SK-N-SH treated with all-trans-retinoic acid at 6 μM for 48 hours (cell line): ENCODE measurements around the gene FLT3LG.

Experiments
- ATAC-seq: fragments of 200-7000 bp; cut with Tn5 transposase; 3 replicates; pipeline ENCODE4 v1.9.1; 2020; ENCODE audit warnings: mild to moderate bottlenecking, moderate library complexity
- ARNTL ChIP-seq: fragments of 450-650 bp; formaldehyde crosslinking; IDR thresholded peaks from 2 replicates; pipeline ENCODE4 v1.5.0; 2020; ENCODE audit warnings: low read depth, mild to moderate bottlenecking, moderate library complexity, borderline replicate concordance
- BACH2 ChIP-seq: fragments of 250-450 bp; sonication (Bioruptor Pico); IDR thresholded peaks from 2 replicates; pipeline ENCODE4 v1.9.0; 2021; ENCODE audit warnings: mild to moderate bottlenecking, borderline replicate concordance
- CREB5 ChIP-seq: fragments of 250-450 bp; sonication (Bioruptor Pico); IDR thresholded peaks from 2 replicates; pipeline ENCODE4 v1.5.1; 2020; ENCODE audit warnings: low read depth, mild to moderate bottlenecking, moderate library complexity
- CSRNP3 ChIP-seq: fragments of 250-450 bp; sonication (Bioruptor Pico); IDR thresholded peaks from 2 replicates; pipeline ENCODE4 v1.5.1; 2021; ENCODE audit warnings: mild to moderate bottlenecking, moderate library complexity
- ESRRG ChIP-seq: fragments of 250-450 bp; sonication (Bioruptor Pico); IDR thresholded peaks from 2 replicates; pipeline ENCODE4 v1.6.1; 2021; ENCODE audit warnings: mild to moderate bottlenecking
- GLIS3 ChIP-seq: fragments of 250-450 bp; sonication (Bioruptor Pico); IDR thresholded peaks from 2 replicates; pipeline ENCODE4 v1.5.0; 2020; ENCODE audit warnings: mild to moderate bottlenecking, moderate library complexity
- ISL1 ChIP-seq: fragments of 250-450 bp; sonication (Bioruptor Pico); IDR thresholded peaks from 2 replicates; pipeline ENCODE4 v2.1.2; 2022; ENCODE audit warnings: mild to moderate bottlenecking, moderate library complexity
- OSR1 ChIP-seq: fragments of 250-450 bp; sonication (Bioruptor Pico); IDR thresholded peaks from 2 replicates; pipeline ENCODE4 v1.8.0; 2022; ENCODE audit warnings: moderate library complexity, mild to moderate bottlenecking, inconsistent platforms
- PATZ1 ChIP-seq: fragments of 250-450 bp; sonication (Bioruptor Pico); IDR thresholded peaks from 2 replicates; pipeline ENCODE4 v1.8.0; 2020; ENCODE audit warnings: mild to moderate bottlenecking, moderate library complexity, borderline replicate concordance
- POU6F1 ChIP-seq: fragments of 250-450 bp; sonication (Bioruptor Pico); IDR thresholded peaks from 2 replicates; pipeline ENCODE4 v1.8.0; 2021; ENCODE audit warnings: low read depth, mild to moderate bottlenecking, moderate library complexity, borderline replicate concordance
- RARB ChIP-seq: fragments of 250-450 bp; sonication (Bioruptor Pico); IDR thresholded peaks from 2 replicates; pipeline ENCODE4 v1.8.0; 2021; ENCODE audit warnings: mild to moderate bottlenecking, moderate library complexity
- SNAI2 ChIP-seq: fragments of 250-450 bp; sonication (Bioruptor Pico); IDR thresholded peaks from 2 replicates; pipeline ENCODE4 v1.5.0; 2020; ENCODE audit warnings: mild to moderate bottlenecking, moderate library complexity
- TOX ChIP-seq: fragments of 250-450 bp; sonication (Bioruptor Pico); IDR thresholded peaks from 2 replicates; pipeline ENCODE4 v1.8.0; 2021; ENCODE audit warnings: mild to moderate bottlenecking, moderate library complexity, borderline replicate concordance
- TSHZ2 ChIP-seq: fragments of 250-450 bp; sonication (Bioruptor Pico); IDR thresholded peaks from 2 replicates; pipeline ENCODE4 v1.5.0; 2020; ENCODE audit warnings: mild to moderate bottlenecking, moderate library complexity
- ZFP3 ChIP-seq: fragments of 250-450 bp; sonication (Bioruptor Pico); IDR thresholded peaks from 2 replicates; pipeline ENCODE4 v1.5.0; 2020; ENCODE audit warnings: mild to moderate bottlenecking, moderate library complexity
- ZFP30 ChIP-seq: fragments of 450-650 bp; formaldehyde crosslinking; IDR thresholded peaks from 2 replicates; pipeline ENCODE4 v1.5.0; 2022; ENCODE audit warnings: mild to moderate bottlenecking, moderate library complexity
- ZNF70 ChIP-seq: fragments of 450-650 bp; formaldehyde crosslinking; IDR thresholded peaks from 2 replicates; pipeline ENCODE4 v1.5.0; 2020; ENCODE audit warnings: mild to moderate bottlenecking, moderate library complexity
- ZNF8 ChIP-seq: fragments of 450-650 bp; formaldehyde crosslinking; IDR thresholded peaks from 2 replicates; pipeline ENCODE4 v1.5.0; 2020; ENCODE audit warnings: mild to moderate bottlenecking, moderate library complexity

Gene FLT3LG

GRCh38 chr19:49486232-49486631 lies 12.2 kb downstream of the FLT3LG start:
- TF ChIP-seq CSRNP3 (CRISPR knock-in tag) (no peak), ISL1 (CRISPR knock-in tag) (no peak), TSHZ2 (CRISPR knock-in tag) (no peak), GLIS3 (CRISPR knock-in tag) (no peak), ZFP3 (no peak), BACH2 (CRISPR knock-in tag) (no peak), ESRRG (CRISPR knock-in tag) (no peak), PATZ1 (CRISPR knock-in tag) (no peak), ZNF8 (CRISPR knock-in tag) (no peak), SNAI2 (CRISPR knock-in tag) (no peak), POU6F1 (CRISPR knock-in tag) (no peak), RARB (CRISPR knock-in tag) (no peak), ZFP30 (CRISPR knock-in tag) (no peak), OSR1 (CRISPR knock-in tag) (no peak), ZNF70 (CRISPR knock-in tag) (no peak), ARNTL (CRISPR knock-in tag) (no peak), CREB5 (no peak), TOX (no peak)
- TF ChIP-seq, all 23 proteins: peak for 0
- no peak for ATAC-seq

GRCh38 chr19:49486710-49487276 lies 12.8 kb downstream of the FLT3LG start:
- TF ChIP-seq SNAI2 (CRISPR knock-in tag) (no peak), TSHZ2 (CRISPR knock-in tag) (peak; percentile 69; the same call in 1 of the 2 replicates), CSRNP3 (CRISPR knock-in tag) (0 out of 2 replicates have a peak, but pooled peaks have one; percentile 34)
- no peak for ATAC-seq
